ENCODE data around the gene GRID2.

- TF ChIP-seq RAD21 (IDR thresholded peaks at IDR 0.05; ENCODE audit: low read length): no peak
- no peak for TF ChIP-seq BHLHE40 (IDR thresholded peaks at IDR 0.05; ENCODE audit: low read depth, low read length)
- no peak for TF ChIP-seq MAZ (IDR thresholded peaks at IDR 0.05; ENCODE audit: borderline replicate concordance, low read depth, low read length)
- no peak for TF ChIP-seq POLR2A (IDR thresholded peaks at IDR 0.05; ENCODE audit: low read depth, low read length)
- no peak for TF ChIP-seq RFX5 (IDR thresholded peaks at IDR 0.05; ENCODE audit: low read depth, low read length)
- TF ChIP-seq CTCF (conservative IDR thresholded peaks at IDR 0.05; ENCODE audit: low read depth, low read length): no peak
Observed at GRCh38 chr4:92506933-92507332, 203.2 kb downstream of the GRID2 start.
